HG03354 (cell line): Measurements from ENCODE around the gene RFX1.
A peak's percentile ranks its signal among the peaks of the same experiment; 100 is the strongest.

ENCODE experiments used
- ATAC-seq: cut with Tn5 transposase; IDR thresholded peaks from one replicate; pipeline ENCODE4 v1.9.1; 2021; ENCODE audit warnings: mild to moderate bottlenecking; ENCODE audit not compliant: unreplicated experiment, poor library complexity, severe bottlenecking

Gene RFX1

GRCh38 chr19:13998426-13998825 is 7.7 kb downstream of the RFX1 start:
- ATAC-seq = no peak

GRCh38 chr19:13997631-13997962 is 8.5 kb downstream of the RFX1 start:
- ATAC-seq = no peak

- ATAC-seq = no peak
Measured at GRCh38 chr19:13996928-13997630, 9.0 kb downstream of the RFX1 start.

GRCh38 chr19:13995878-13996765 is 10.0 kb downstream of the RFX1 start:
- no peak for ATAC-seq

- ATAC-seq = no peak
Measured at GRCh38 chr19:13995017-13995728, 10.9 kb downstream of the RFX1 start.

- no peak for ATAC-seq
Measured at GRCh38 chr19:13993590-13994300, 12.4 kb downstream of the RFX1 start.

- no peak for ATAC-seq
Measured at GRCh38 chr19:13992025-13992424, 14.1 kb downstream of the RFX1 start.

GRCh38 chr19:13990085-13990484 is 16.0 kb downstream of the RFX1 start:
- ATAC-seq = no peak

GRCh38 chr19:13989487-13989886 is 16.6 kb downstream of the RFX1 start:
- ATAC-seq = no peak

GRCh38 chr19:13987101-13987890 is 18.8 kb downstream of the RFX1 start:
- peak; percentile 4 for ATAC-seq

- ATAC-seq = peak; percentile 84
Measured at GRCh38 chr19:13986348-13986904, 19.7 kb downstream of the RFX1 start.

- ATAC-seq = no peak
Measured at GRCh38 chr19:13985771-13986347, 20.3 kb downstream of the RFX1 start.

- ATAC-seq = no peak
Measured at GRCh38 chr19:13984875-13985741, 21.0 kb downstream of the RFX1 start.

GRCh38 chr19:13984186-13984585 is 21.9 kb downstream of the RFX1 start:
- no peak for ATAC-seq

GRCh38 chr19:13983213-13983889 is 22.8 kb downstream of the RFX1 start:
- no peak for ATAC-seq

- ATAC-seq = no peak
Measured at GRCh38 chr19:13982773-13983172, 23.3 kb downstream of the RFX1 start.

GRCh38 chr19:13981988-13982501 is 24.1 kb downstream of the RFX1 start:
- ATAC-seq = no peak
